Coronary artery (tissue), 2 donors: ENCODE results near the gene GAS7.

Experiments used
- DNase-seq: peaks from one replicate; pipeline ENCODE4 v3.0.0-alpha.2; 2017; ENCODE audit warnings: low spot score
- H3K27ac ChIP-seq, 2 donors: fragments of 200-600 bp; sonication (generic); one replicate each; pipeline ENCODE4 v1.5.1; 2016 to 2019
- H3K4me3 ChIP-seq: fragments of 200-600 bp; sonication (generic); 2 replicates; pipeline ENCODE4 v1.5.1; 2016; ENCODE audit warnings: mild to moderate bottlenecking, moderate library complexity
- CTCF ChIP-seq: fragments of 200-600 bp; sonication (generic); IDR thresholded peaks from one replicate; pipeline ENCODE4 v1.5.1; 2019; ENCODE audit warnings: antibody characterized with exemption

Gene GAS7

DNA sequence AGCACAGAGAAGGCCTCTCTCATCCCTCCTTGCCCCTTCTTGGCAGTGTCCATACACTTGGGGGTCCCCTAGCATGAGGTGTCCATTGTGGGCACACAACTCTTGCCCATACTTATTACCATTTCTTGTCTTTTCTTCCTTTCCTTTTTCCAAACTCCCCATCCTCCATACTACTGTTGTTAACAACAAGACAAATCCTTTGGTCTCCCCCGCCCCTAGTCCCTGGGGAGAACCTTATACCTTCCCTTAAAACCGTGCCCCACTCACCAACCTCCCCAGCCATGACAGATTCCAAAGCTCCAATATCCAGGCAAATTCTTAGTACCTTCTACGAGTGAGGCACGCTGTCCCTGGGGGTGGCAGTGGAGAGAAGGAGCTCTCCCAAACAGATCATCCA, 82.9 kb downstream of the GAS7 start:
- no peak for TF ChIP-seq CTCF
- H3K4me3 ChIP-seq: peak overlapping the region; percentile 60
- DNase-seq: no peak
- H3K27ac ChIP-seq: peak overlapping the region in 1 of 2 donors; percentile 96

DNA sequence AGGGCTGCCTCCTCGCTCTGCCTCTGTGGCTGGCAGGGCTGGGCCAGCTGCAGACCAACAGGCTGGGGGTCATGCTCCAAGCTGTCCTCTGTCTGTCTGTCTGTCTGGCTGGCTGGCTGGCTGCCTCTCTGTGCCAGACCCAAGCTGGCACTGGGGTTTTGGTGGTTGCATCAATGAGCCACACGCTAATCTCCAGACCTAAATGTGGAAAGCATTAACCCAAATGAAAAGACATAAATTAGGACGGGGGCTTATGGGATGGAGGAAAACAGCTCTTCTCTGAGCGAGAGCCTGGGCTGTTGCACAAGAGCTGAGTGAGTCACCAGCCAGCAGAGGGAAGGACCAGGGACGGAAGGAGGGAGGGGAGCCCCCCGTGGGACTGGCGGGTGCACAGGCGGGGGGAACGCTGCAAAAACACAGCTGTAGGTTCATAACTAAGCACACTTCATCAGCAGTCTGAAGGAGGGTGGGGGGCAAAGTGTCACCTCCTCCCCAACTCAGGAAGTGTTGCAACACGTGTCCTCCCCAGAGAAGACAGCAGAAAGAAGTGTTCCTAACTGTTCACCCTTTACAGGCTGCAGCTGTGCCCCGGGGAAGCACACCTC, 83.4 kb downstream of the GAS7 start:
- TF ChIP-seq CTCF: no peak
- Histone ChIP-seq H3K27ac (peak overlapping the region; percentile 69 to 96), H3K4me3 (peak overlapping the region; percentile 60)
- DNase-seq: peak; percentile 94

- no peak for DNase-seq
- no peak for TF ChIP-seq CTCF
- Histone ChIP-seq H3K4me3 (no peak overlapping the region), H3K27ac (peak overlapping the region in 1 of 2 donors; percentile 96)
Observed at GRCh38 chr17:10112962-10113361, 85.4 kb downstream of the GAS7 start.

- no peak overlapping the region for H3K4me3 ChIP-seq
- no peak for TF ChIP-seq CTCF
- H3K27ac ChIP-seq: no peak overlapping the region
- no peak for DNase-seq
Observed at GRCh38 chr17:10111907-10112452, 86.4 kb downstream of the GAS7 start.

- no peak for DNase-seq
- TF ChIP-seq CTCF: no peak
- Histone ChIP-seq H3K4me3 (no peak overlapping the region), H3K27ac (no peak overlapping the region)
Observed at GRCh38 chr17:10109146-10109545, 89.3 kb downstream of the GAS7 start.

- no peak for TF ChIP-seq CTCF
- no peak for DNase-seq
- Histone ChIP-seq H3K27ac (peak overlapping the region in 1 of 2 donors; percentile 11), H3K4me3 (no peak overlapping the region)
Observed at GRCh38 chr17:10107316-10108165, 90.9 kb downstream of the GAS7 start.
